Adipose tissue (tissue), 3 donors: ENCODE data around the gene MIA. TPM values are rescaled to one million over a fixed set of nuclear protein-coding genes. Genes with fewer than 3 reads are reported as not detected.
"Not testable (repeated sequence)": the region's sequence is repeated elsewhere in the genome, so short reads cannot be mapped to it uniquely, and the experiment has no call there.

Experiments used
- H3K27ac ChIP-seq: one replicate; pipeline ENCODE4 v1.5.1; 2013; ENCODE audit warnings: low read depth, low read length
- WGBS, 3 donors: extraction: QIAGEN DNeasy Blood & Tissue Kit; methylation state at CpG; one replicate each; pipeline ENCODE4 v1.1.7; 2013; 5-methylcytosine and 5-hydroxymethylcytosine counted together
- polyA plus RNA-seq, 3 donors: library from polyadenylated mRNA; stranded (reverse); fragments of 200-250 nt; gene quantifications; one replicate each; pipeline ENCODE4 v1.2.3, GENCODE V29; 2013
- donor health status: healthy with polysubstance abuse.
- donor health status: Bipolar disorder and iron deficiency.
- donor health status: healthy.

The MIA gene
- polyA plus RNA-seq, 3 donors, result 0.61 to 0.67 TPM; not detected in 1

DNA sequence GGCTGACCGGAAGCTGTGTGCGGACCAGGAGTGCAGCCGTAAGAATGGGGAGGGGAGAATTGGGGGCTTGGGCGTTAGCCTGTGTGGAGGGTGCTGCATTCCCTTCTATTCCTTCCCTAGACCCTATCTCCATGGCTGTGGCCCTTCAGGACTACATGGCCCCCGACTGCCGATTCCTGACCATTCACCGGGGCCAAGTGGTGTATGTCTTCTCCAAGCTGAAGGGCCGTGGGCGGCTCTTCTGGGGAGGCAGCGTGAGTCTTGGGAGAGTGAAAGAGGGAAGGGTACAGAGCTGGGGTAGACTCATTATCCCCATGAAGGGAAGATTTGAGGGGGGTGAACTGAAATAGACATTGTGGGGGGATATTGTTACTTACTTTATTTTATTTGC, 306 bp downstream of the MIA start:
- H3K27ac ChIP-seq, result no peak overlapping the region
- WGBS, 3 donors, result 88 to 93% (median 90%) methylated on average over 10 of the region's 10 CpGs

DNA sequence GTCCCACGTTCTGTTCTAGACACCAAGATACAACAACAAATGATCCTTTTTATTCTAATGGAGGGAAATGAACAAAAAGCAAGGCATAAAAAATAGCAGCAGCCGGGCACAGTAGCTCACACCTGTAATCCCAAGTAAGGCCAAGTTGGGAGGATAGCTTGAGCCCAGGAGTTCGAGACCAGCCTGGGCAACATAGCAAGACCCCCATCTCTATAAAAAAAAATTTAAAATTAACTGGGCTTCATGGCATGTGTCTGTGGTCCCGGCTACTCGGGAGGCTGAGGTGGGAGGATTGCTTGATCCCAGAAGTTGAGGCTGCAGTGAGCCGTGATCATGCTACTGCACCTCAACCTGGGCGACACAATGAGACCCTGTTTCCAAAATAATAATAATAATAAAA, 1.0 kb downstream of the MIA start:
- WGBS, 3 donors, result 80 to 84% (median 81%) methylated on average over 7 of the region's 7 CpGs
- no peak overlapping the region for H3K27ac ChIP-seq

DNA sequence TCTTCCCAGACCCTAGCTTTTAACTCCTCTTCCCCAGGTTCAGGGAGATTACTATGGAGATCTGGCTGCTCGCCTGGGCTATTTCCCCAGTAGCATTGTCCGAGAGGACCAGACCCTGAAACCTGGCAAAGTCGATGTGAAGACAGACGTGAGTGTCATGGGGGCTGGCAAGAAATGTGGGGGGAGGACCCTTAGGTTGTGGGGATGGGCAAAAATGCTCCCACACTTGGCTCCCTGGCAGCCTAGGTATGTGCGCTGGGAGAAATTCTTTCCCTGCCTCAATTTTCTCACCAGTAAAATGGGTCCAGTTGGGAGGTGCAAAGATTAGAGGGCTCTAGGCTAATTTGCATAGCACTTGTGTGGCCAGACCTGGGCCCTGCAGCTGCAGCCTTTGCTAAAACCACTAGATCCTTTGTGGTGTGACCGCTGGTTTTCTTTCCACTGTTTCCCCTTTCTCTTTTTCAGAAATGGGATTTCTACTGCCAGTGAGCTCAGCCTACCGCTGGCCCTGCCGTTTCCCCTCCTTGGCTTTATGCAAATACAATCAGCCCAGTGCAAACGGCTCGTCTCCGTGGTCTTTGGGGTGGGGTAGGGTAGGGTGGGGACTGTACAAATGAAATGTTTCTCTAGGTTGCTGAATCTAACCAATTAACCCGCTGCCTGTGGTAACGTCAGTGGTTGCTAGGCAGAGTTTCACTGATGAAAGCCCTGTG, 1.8 kb downstream of the MIA start:
- H3K27ac ChIP-seq, result peak overlapping the region; percentile 7
- 9 to 16% (median 10%) methylated on average over 13 of the region's 13 CpGs for WGBS, 3 donors

DNA sequence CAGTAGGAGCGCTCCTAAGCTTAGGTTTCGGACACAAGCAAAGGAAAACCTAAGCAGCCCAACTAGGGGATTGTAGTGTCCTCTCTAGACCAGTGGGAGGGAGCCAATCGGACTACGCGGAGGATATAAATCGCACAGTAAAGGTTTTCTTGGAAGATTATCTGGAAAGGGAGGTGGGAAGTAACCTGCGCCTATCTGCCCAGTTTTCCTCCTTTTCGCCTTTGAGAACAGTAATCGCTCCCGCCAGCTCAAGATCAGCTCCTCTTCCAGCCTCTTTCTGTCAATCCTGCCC, 2.3 kb downstream of the MIA start:
- H3K27ac ChIP-seq, result peak overlapping the region; percentile 7
- WGBS, 3 donors, result 0 to 1% (median 0%) methylated on average over 10 of the region's 10 CpGs

DNA sequence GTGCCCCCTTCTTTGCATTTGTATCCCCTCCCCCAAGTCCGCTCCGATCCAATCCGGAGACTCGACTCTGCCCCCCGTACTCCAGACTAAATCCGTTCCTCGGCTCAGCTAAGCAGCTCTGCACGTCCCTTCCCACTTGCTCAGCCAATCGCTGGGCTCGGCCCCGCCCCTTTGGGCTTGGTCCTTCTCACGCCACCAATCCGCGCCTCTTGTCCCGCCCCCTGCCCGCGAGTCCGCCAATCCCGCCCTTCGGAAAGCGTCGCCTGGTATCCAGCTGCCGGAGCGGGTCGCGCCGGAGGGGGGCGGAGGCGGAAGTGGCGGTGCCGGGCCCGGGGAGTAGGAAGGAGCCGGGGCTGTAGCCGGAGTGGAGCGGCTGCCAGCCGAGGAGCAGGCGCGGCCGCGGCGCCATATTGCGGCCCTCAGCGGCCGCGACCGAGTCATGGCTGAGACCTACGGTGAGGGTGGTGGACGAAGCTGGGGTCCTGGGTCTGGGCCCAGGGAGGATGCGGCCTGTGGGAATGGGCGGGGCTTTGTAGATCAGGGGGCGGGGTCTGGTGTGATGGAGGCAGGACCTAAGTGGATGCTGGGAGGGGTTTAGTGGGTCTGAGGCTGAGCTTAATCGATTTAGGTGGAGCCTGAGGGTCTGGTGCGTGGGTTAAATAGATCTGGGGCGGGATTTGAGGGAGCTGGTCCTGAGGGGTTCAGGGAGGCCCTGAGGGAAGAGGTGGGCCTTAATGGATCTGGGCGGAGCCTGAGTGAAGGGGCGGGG, 2.8 kb downstream of the MIA start, which contains the start of gene RAB4B:
Gene RAB4B (plus strand): TSS at position 311 of the 769 bp plus-strand sequence. CDS start 129 bp downstream, at position 440.
- peak within 1 kb of the TSS; percentile 44 for H3K27ac ChIP-seq
- 0 to 1% (median 0%) methylated on average over 56 of the region's 56 CpGs for WGBS, 3 donors

DNA sequence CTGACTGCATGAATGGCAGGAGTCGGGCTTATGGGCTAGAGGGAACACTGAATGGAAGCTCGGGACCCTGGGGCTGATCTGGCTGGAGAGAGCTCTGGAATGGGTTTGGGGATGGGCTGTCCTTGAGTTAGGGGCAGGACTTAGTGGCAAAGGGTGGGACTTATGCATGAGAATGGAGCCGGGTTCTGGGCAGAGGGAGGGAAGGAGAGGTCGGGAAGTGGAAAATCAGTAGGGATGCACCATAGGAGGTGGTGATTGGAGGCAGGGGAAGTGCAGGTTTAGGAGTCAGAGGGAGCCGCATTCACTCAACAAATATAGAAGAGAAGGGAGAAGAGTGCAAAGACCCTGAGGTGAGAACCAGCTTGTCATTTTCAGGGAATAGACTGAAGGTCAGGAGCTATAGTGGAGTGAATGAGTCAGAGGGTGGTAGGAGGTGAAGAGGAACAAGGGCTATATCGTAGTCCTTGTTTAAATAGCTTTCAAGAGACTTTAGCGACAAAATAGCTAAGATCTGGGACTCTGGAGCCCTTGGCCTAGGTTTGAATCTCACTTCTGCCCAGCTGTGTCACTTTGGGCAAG, 3.5 kb downstream of the MIA start:
- WGBS, 3 donors, result 6 to 12% (median 11%) methylated on average over 7 of the region's 7 CpGs
- H3K27ac ChIP-seq, result no peak overlapping the region

DNA sequence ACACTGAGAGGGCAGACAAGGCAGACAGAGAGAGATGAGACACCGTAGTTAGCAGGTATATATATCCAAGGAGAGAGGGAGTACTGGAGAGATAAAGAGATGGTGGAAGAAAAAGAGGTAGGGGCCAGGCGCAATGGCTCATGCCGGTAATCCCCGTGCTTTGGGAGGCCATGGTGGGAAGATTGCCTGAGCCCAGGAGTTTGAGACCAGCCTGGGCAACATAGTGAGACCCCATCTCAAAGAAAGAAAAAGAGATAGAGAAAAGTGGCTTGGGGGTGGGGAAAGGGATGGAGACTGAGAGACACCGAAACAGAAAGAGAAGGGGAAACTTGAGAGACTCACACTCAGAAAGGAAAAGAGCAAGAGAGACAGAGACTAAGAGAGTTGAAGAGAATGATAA, 5.3 kb downstream of the MIA start:
- no peak overlapping the region for H3K27ac ChIP-seq
- 96 to 99% (median 98%) methylated on average over 5 of the region's 5 CpGs for WGBS, 3 donors

DNA sequence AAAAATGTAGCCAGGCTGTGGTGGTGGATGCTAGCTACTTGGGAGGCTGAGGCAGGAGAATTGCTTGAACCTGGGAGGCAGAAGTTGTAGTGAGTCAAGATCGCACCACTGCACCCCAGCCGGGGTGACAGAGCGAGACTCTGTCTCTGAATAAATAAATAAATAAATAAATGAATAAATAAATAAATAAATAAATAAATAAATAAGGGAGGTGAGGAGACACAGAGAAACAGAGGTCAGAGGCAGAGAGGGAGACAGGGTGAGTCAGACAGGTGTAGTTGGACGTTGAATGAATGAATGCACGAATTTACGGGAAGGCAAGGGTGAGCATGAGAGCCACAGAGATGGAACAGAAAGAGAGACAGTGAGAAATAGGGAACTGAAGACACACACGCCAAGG, 5.8 kb downstream of the MIA start:
- no peak overlapping the region for H3K27ac ChIP-seq
- 94 to 95% (median 94%) methylated on average over 7 of the region's 7 CpGs for WGBS, 3 donors

DNA sequence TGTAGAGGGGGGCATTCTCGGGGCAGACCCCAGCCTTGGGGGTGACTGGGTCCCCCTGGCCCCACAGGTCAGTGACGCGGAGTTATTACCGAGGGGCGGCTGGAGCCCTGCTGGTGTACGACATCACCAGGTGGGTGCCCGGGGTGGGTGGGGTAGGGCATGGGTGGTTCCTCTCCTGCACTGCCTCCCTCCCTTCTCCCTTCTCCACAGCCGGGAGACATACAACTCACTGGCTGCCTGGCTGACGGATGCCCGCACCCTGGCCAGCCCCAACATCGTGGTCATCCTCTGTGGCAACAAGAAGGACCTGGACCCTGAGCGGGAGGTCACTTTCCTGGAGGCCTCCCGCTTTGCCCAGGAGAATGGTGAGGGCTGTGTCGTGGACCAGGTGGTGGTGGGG, 8.4 kb downstream of the MIA start:
- WGBS, 3 donors, result 88 to 93% (median 90%) methylated on average over 14 of the region's 14 CpGs
- H3K27ac ChIP-seq, result no peak overlapping the region

DNA sequence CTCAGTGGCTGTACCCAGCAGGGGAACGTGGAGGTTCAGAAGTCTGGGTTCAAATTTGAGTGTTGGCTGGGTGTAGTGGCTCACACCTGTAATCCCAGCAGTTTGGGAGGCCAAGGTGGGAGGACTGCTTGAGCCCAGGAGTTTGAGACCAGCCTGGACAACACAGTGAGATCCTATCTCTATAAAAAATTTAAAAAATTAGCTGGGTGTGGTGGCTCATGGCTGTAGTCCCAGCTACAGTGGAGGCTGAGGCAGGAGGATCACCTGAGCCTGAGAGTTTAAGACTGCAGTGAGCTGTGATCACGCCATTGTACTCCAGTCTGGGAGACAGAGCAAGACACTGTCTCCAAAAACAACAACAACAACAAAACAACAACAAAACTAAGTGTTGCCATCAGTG, 8.8 kb downstream of the MIA start:
- WGBS, 3 donors, result 91 to 100% (median 100%) methylated on average over 2 of the region's 2 CpGs
- H3K27ac ChIP-seq, result not testable (repeated sequence)

DNA sequence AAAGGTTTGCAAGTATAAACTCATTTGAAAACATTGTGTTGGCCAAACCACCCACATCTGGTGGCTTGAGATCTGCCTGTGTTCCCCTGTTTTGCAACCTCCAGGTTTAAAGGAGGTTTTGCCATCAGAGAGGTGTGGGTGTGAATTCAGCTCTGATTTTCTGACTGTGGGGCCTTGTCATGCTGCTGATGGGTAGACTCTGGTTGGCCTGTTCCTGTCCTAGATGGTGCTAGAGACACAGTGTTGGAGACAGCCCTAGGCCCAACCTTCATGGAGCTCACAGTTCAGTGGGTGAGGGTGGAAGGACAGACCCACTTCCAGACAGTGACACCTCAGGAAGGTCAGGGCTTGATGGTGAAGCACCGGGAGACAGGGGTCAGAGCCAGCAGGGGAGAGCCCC, 10.2 kb downstream of the MIA start:
- no peak overlapping the region for H3K27ac ChIP-seq
- 63 to 92% (median 83%) methylated on average over 1 of the region's 1 CpG for WGBS, 3 donors

DNA sequence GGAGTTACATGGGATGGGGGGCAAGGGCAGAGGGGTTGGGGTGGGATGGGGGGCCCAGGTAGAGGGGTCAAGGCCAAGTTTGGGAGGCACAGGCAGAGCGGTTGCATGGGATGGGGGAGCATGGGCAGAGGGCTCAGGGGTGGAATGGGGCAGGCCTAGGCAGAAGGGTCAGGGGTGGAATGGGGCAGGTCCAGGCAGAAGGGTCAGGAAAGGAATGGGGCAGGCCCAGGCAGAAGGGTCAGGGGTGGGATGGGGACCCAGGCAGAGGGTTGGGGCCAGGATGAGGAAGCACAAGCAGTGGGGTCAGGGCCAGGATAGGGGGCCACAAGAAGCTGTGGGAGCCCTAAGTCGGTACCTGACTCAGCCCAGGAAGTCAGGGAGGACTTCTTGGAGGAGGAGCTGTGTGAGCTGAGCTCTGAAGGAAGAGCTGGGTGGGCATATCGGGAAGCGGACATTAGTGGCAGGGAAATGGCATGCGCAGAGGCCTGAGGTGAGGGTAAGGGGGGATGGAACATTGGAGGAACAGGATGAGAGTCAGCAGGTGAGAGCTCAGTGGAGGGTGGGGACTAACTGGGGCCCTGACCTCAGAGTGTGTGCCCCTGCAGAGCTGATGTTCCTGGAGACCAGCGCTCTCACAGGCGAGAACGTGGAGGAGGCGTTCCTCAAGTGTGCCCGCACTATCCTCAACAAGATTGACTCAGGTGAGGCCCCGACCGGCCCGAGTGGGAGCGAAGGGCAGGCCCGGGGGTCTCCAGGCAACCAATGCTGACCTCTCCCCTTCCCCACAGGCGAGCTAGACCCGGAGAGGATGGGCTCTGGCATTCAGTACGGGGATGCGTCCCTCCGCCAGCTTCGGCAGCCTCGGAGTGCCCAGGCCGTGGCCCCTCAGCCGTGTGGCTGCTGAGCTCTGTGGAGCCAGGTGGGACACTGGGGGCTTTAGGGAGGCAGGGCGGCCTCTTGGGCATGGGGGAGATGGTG, 11.0 kb downstream of the MIA start:
- WGBS, 3 donors, result 93 to 95% (median 95%) methylated on average over 25 of the region's 25 CpGs
- no peak overlapping the region for H3K27ac ChIP-seq

DNA sequence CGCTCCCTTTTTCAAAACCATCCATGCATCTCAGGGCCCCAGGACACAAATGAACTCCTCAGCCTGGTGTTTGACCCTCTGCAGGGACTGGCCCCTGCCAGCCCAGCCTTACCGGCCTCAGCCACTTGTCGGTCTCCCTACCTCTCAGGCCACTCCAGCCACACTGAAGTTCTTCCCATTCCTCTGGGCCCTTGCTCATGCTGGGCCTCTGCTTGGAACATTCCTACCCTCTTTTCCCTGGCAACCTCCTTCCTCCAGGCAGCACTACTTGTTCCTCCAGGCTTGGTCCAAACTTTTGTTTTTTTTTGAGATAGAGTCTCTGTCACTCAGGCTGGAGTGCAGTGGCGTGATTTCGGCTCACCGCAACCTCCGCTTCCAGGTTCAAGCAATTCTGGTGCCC, 16.0 kb downstream of the MIA start:
- WGBS, 3 donors, result 80 to 98% (median 97%) methylated on average over 7 of the region's 7 CpGs
- H3K27ac ChIP-seq, result no peak overlapping the region

DNA sequence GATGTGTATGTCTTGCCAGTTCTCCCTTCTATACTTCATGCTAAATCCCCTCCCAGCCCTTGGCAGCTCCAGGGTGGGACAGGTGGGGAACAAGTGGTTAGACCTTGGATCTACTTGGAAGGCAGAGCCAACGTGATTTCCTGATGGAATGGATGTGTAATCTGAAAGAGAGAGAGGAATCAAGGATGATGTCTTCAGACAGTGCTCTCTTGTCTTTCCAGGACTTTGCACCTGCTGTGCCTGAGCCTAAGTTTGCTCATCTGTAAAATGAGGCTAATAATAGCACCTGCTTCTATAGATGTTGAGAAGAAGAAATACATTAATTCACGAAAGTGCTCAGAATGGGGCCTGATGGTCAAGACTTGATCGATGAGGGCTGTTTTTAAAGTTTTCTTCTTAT, 16.7 kb downstream of the MIA start:
- WGBS, 3 donors, result 77 to 90% (median 88%) methylated on average over 3 of the region's 3 CpGs
- H3K27ac ChIP-seq, result no peak overlapping the region

DNA sequence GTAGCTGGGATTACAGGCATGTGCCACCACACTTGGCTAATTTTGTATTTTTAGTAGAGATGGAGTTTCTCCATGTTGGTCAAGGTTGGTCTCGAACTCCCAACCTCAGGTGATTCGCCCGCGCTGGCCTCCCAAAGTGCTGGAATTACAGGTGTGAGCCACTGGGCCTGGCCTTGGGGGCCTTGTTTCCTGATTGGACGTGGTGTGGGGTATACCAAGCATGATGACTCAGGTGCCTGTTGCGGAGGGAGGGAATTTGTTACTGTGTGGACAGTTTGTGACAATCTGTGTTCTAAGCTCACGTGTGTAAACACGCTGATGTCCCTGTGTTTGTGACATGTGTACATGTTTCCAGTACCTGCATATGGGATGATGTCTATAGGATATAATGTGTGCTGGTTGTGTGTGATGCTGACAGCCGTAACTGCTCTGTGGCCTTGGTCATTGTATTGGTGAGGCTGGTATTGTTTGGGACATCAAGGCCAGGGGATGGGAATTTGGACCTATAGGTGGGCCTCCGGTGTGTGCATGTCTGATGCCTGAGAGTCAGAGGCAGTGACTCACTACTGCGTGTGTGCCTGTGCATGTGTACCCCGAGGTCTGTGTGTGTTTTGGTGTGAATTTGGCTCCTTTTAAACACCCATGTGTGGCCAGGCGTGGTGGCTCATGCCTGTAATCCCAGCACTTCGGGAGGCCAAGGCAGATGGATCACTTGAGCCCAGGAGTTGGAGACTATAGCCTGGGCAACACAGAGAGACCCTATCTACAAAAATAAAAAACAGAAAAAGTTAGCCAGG, 22.0 kb downstream of the MIA start:
- 94 to 96% (median 95%) methylated on average over 14 of the region's 14 CpGs for WGBS, 3 donors
- H3K27ac ChIP-seq, result no peak overlapping the region

DNA sequence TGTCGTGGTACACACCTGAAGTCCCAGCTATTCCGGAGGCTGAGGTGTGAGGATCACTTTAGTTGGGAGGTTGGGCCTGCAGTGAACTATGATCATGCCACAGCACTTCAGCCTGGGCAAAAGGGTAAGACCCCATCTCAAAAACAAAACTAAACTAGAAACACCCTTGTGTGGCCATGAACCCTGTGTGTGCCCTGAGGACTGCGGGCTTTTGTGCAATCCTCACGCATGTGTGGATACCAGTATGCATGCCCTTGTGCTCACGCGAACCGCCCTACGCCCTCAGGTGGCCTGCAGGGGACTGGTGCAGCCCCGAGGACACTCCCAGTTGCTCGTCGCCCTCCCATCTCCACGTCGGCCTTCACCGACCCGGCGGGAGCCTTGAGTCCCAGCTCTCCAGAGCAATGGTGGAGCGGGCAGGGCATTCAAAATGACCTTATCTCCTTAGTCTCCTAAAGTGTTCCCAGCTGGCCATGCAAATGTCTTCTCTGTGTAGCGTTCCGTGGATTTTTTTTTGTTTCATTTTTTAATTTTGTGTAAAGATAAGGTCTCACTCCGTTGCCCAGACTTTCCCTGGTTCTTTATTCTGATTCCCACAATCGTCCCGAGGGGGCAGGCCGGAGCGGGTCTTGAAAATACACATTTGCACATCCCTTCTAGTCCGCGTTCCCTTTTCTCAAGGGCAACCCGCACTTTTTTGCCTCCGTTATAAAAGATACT, 22.8 kb downstream of the MIA start:
- WGBS, 3 donors, result 8 to 10% (median 10%) methylated on average over 28 of the region's 28 CpGs

More for the DNA sequence above, 22.8 kb downstream of the MIA start:
- H3K27ac ChIP-seq, result no peak overlapping the region
